SHP77 (cell line): ENCODE data around the gene S100A10.

Source experiments
- DNase-seq, 2 experiments: peaks; one replicate each; lab custom pipeline; 2025; lab: John Stamatoyannopoulos, UW

Gene S100A10

GRCh38 chr1:151993734-151994496 is at the start of gene S100A10:
S100A10 (minus strand) TSS chr1:151993859; CDS start chr1:151986230, 7,629 bp downstream.
- DNase-seq: no peak

GRCh38 chr1:152042030-152042429 is 48.4 kb upstream of the S100A10 start:
- DNase-seq: no peak

- no peak for DNase-seq
Observed at GRCh38 chr1:152039886-152040285, 46.2 kb upstream of the S100A10 start.

- DNase-seq: no peak
Observed at GRCh38 chr1:152039461-152039860, 45.8 kb upstream of the S100A10 start.

DNA sequence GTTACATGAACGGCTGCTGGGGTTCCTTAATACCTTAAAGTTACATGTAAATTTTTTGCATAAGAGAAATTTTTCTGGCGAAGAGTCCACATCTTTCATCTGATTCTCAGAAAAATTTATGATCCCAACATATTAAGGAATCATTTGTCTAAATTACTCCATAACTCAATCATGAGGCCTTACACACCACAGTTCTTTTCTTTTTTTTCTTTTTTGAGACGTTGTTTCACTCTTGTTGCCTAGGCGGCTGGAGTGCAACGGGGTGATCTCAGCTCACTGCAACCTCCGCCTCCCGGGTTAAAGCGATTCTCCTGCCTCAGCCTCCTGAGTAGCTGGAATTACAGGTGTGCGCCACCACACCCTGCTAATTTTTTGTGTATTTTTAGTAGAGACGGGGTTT is 45.2 kb upstream of the S100A10 start:
- DNase-seq: no peak

DNA sequence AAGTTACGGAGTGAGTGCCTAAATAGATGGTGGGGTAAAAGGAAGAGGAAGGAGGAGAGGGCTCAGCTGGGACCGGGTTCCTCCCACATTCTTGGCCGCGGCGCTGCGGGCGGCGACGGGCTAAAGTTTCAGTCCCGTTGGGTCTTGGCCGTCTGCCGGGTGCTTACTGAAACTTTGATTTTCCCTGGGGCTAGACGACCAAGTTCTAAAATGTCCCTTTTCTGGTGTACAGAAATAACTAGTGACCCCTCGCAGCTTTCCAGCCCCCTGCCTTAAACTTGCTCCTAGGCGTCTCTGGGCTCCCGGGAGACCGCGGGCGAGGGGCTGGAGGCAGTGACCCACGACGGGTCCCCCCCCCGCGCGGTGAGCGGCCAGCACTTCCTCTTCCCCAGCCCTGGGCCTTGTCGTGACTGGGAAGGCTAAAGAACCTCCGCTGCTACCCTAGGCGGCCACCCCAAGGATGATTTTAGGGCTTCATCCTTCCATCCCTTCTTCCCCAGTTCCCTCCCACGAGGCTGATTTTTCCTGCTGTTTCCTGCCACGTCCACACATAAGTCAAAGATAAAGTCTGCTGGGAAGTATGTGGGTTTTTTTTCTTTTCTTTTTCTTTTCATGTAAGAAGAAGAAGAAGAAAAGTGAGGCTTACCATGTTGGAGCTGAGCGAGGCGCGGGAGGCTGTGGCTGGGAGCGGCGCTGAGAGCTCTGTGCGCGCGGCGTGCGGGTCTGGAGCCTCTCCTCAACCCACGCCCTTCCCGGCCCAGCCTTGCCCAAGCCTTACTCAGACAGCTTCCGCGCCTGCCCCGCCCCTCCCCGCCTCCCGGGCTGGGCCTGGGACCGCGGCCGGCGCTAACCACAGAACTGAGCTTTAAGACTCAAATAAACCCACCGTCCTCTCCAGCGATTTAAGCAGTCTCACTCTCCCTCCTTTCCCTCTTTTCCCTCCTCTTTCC is 42.9 kb upstream of the S100A10 start, which contains the start of gene S100A11:
Gene S100A11, minus strand, starts transcription at position 738 of the 950 bp plus-strand sequence. Its CDS starts 89 bp downstream, at position 649.
- peak; percentile 39 to 65 for DNase-seq

DNA sequence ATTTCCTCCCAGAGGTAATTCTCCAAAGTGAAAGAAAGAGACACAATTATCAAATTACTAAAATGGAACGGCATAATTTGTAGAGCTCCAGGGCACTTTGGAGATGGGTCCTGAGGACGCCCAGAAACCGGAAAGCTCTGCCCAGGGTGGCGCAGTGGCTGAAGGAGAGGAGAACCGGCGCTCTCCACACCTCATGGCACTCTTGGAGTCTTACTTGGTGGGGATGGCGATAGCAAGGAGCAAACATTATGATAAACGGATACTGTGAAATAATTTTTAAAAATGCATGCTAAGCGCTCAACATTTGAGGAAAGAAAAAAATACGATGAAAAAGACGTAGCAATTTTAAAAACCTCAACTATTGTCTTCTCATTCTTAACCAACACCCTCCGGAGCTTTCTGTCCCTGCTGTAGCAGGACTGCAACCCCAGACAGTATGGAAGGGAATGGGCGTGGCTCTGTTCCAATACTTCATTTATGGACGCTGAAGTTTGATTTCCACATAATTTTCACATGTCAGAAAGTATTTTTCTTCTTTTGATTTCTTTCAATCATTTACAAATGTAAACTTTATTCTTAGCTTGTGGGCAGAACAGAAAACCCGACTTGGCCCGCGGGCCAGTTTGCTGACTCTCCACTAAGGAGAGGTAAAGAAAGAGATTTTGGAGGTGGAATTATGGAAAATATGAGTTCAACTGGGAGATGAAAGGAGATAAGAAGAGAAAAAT is 42.0 kb upstream of the S100A10 start:
- DNase-seq: no peak

DNA sequence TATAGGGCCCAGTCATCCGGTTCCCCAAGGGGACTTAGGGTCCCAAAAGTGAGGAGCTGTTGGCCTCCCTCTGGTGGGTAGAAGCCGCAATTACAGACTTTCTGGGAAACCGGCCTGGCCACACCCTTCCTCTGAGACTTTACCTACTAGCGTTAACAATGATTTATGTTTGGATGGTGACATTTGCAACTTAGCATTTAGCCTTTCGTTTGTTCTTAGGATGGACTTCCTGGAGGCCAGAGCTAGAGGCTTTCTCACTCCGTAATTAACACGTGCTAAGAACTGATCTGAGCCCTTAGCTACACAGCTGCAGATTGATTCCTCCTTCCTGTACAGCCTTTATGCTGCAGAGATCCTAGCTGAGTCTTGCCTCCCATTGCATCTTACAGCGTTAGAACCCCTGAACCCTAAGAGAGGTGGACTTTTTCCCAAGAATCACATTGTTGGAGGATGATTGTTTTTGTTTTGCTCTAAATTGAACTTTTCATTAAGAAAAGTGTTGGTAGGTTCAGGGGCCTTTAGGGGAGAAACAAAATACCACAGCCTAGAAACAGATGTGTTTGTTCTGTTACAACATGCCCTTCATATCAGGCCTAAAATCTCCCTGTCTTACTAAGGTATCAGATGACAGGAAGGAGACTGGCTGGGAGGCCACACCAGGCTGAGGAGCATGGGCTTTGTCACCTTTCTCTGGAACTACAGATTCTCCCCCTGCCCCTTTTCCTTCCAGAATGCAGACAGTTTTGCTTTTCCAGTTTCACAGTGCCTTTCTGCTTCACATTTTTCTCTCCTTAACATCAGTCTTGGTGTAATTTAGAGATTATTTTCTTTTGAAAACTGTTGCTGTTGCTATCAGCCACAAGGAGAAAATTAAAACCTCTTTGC is 41.2 kb upstream of the S100A10 start:
- peak; percentile 67 to 84 for DNase-seq

DNA sequence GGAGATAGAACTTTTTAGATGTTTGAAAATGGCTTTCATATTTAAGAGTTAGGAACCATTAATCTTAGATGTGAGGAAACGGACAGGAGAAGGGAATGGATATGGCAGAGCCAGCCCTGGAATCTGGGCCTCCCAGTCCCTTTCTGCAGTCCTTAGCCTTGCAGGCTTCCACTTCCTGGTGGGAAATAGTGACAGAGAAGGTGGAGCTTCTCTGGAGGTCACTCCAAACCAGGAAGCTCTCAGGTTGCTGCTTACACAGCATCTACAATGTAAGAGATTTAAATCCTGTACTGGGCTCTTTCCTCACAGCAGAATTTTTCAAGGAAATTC is 40.6 kb upstream of the S100A10 start:
- DNase-seq: no peak

DNA sequence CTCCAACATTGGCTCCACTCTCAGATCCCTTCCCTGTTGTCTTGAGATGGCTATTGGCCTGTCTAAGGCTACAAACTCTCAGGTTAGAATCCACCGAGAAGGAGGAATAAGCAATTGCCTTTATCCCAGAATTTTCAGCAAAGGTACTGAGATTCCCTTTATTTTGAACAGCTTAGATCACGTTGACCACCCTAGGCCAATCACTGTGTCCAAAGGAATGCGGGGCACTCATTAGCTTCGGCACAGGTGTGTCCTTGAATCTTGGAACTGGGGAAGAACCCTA is 36.2 kb upstream of the S100A10 start:
- no peak for DNase-seq

DNA sequence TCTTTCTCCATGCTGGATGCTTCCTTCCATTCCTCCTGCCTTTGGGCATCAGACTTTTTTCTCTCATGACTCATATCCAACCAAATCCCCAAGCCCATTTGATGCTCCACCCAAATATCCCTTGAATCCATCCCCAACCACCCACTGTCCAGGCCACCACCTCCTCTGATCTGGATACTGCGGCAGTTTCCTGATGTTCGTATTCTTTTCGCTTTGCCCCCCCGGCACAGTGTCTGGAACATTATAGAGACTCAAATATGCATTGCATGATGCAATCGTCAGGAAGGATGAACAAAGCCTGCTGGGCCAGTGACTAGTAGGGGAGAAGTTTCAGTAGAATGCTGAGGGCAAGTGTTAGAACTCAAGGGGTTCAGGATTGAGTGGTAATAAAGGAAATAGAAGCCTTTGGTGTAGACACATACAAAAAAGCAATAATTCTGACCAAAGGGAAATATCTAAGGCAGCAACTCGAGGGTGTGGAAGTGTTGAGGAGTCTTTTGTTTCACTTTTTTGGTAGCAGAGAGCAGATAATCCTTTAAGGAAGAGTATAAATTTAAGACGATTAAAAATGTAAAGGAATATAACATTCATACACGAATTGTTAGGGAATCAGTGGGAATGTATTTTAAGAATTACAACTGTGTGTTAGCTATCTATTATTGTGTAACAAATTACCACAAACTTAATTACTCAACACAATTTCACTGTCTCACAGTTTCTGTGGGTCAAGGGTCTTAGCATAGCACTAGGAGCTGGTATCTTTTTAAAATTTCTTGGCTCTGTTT is 35.7 kb upstream of the S100A10 start:
- DNase-seq: no peak

DNA sequence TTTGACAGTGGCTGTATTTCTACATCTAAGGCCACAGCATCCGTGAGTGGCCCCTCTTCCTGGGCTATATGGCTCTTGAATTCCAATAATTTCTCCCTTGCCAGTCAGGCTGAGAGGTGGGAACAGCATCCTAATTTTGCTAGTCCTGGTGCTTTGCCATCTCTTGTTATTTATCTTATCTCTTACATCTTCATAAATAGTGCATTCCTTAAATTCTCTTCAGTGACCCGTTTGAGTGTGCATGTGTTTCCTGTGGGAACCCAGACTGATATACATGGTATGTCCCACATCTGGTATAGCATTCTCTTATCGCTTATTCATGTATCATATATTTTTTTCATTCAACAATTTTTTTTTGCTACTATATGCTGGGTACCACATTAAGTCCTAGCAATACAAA is 33.2 kb upstream of the S100A10 start:
- no peak for DNase-seq

DNA sequence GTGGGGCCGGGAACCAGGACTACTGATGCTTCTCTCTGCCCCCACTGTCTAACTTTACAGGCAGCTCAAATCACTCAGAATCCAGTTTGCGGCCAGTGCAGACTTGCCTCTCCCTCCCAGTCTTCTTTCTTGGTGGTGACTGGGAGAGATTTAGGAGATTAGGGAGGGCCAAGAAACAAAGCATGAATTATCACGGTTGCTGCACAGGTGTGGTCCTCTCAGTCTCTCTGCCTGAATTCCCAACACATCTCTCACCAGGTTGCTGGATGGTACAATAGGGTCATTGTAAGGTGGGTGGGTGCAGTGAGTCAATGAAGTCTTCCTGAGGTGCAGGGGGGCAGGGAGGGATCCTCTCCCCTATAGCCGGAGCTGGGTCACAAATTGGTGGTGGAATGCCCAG is 30.6 kb upstream of the S100A10 start:
- no peak for DNase-seq

- DNase-seq: no peak
Observed at GRCh38 chr1:152023221-152023620, 29.6 kb upstream of the S100A10 start.

DNA sequence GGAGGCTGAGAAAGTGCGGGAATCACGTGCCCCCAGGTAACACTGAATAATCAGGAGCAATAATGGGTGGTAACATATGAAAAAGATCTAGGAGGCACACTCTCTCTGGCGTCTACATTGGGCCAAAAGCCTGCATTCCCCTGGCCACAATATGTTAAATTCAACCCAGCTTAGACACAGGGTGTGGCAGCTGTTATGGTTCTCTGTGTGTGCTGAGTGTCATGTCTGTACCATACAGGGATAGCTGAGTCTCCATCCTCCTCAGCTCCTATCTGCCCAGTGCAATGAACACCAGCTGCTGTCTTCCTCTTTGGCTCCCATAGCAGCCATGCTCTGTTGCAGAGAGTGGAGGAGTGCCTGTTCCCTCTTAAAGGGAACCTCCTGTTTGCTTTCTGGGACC is 28.8 kb upstream of the S100A10 start:
- DNase-seq: no peak

GRCh38 chr1:152021569-152021968 is 27.9 kb upstream of the S100A10 start:
- no peak for DNase-seq

DNA sequence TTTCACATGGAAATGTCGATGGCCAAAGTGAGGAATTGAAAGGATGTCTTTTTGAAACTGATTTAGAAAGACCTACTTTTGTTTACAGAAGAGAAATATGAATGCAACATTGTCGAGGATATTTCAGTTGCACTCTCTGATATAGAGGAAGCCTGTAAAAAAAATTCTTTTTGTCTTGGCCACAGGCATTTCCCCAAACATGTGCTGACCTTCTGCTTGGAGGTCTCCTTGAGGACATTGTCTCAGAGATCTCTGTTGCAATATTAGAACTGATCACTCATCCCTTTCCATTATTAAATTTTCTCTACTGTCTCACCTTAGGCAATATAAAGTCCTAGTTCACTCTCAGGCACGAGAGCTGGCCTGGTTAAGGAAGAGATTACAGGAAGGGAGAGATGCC is 27.2 kb upstream of the S100A10 start:
- DNase-seq: no peak

- no peak for DNase-seq
Observed at GRCh38 chr1:152018537-152018936, 24.9 kb upstream of the S100A10 start.

GRCh38 chr1:152015766-152016165 is 22.1 kb upstream of the S100A10 start:
- no peak for DNase-seq

- no peak for DNase-seq
Observed at GRCh38 chr1:152014943-152015342, 21.3 kb upstream of the S100A10 start.
